ENCODE results near the gene FAM13C.

- TF ChIP-seq CTCF (IDR thresholded peaks at IDR 0.05; ENCODE audit: low read depth, low read length, poor library complexity, severe bottlenecking): no peak
- TF ChIP-seq EZH2phosphoT487 (IDR thresholded peaks at IDR 0.05; ENCODE audit: borderline replicate concordance, low read length): no peak
Observed at GRCh38 chr10:59216178-59216869, 146.0 kb downstream of the FAM13C start.

Data from DOHH2 (cell line).